ENCODE data around the gene KCNMB1.
"Not testable (repeated sequence)": the region's sequence is repeated elsewhere in the genome, so short reads cannot be mapped to it uniquely, and the experiment has no call there.

The KCNMB1 gene

GRCh38 chr5:170378740-170379139 lies 10.4 kb downstream of the KCNMB1 start:
- no peak for DNase-seq (ENCODE audit: low read depth in 2 of 2, low spot score in 1 of 2)

GRCh38 chr5:170377027-170377426 lies 12.1 kb downstream of the KCNMB1 start:
- DNase-seq (ENCODE audit: low read depth in 2 of 2, low spot score in 1 of 2): no peak

GRCh38 chr5:170376526-170376925 lies 12.6 kb downstream of the KCNMB1 start:
- not testable (repeated sequence) for DNase-seq (ENCODE audit: low read depth in 2 of 2, low spot score in 1 of 2)

- no peak for DNase-seq (ENCODE audit: low read depth in 2 of 2, low spot score in 1 of 2)
Observed at GRCh38 chr5:170375283-170375682, 13.9 kb downstream of the KCNMB1 start.

GRCh38 chr5:170372971-170373370 lies 16.2 kb downstream of the KCNMB1 start:
- DNase-seq (ENCODE audit: low read depth in 2 of 2, low spot score in 1 of 2): no peak

- DNase-seq (ENCODE audit: low read depth in 2 of 2, low spot score in 1 of 2): no peak
Observed at GRCh38 chr5:170368586-170368985, 20.6 kb downstream of the KCNMB1 start.

GRCh38 chr5:170366276-170366675 lies 22.9 kb downstream of the KCNMB1 start:
- no peak for DNase-seq (ENCODE audit: low read depth in 2 of 2, low spot score in 1 of 2)

GRCh38 chr5:170365831-170366230 lies 23.3 kb downstream of the KCNMB1 start:
- DNase-seq (ENCODE audit: low read depth in 2 of 2, low spot score in 1 of 2): no peak

- no peak for DNase-seq (ENCODE audit: low read depth in 2 of 2, low spot score in 1 of 2)
Observed at GRCh38 chr5:170365011-170365410, 24.2 kb downstream of the KCNMB1 start.

- no peak for DNase-seq (ENCODE audit: low read depth in 2 of 2, low spot score in 1 of 2)
Observed at GRCh38 chr5:170363671-170364070, 25.5 kb downstream of the KCNMB1 start.

GRCh38 chr5:170362656-170363055 lies 26.5 kb downstream of the KCNMB1 start:
- DNase-seq (ENCODE audit: low read depth in 2 of 2, low spot score in 1 of 2): no peak

- DNase-seq (ENCODE audit: low read depth in 2 of 2, low spot score in 1 of 2): no peak
Observed at GRCh38 chr5:170362102-170362501, 27.1 kb downstream of the KCNMB1 start.

GRCh38 chr5:170361616-170362015 lies 27.6 kb downstream of the KCNMB1 start:
- DNase-seq (ENCODE audit: low read depth in 2 of 2, low spot score in 1 of 2): no peak

- no peak for DNase-seq (ENCODE audit: low read depth in 2 of 2, low spot score in 1 of 2)
Observed at GRCh38 chr5:170361116-170361515, 28.1 kb downstream of the KCNMB1 start.

- no peak for DNase-seq (ENCODE audit: low read depth in 2 of 2, low spot score in 1 of 2)
Observed at GRCh38 chr5:170360709-170361108, 28.5 kb downstream of the KCNMB1 start.

GRCh38 chr5:170357955-170358444 lies 31.2 kb downstream of the KCNMB1 start:
- DNase-seq (ENCODE audit: low read depth in 2 of 2, low spot score in 1 of 2): no peak

- DNase-seq (ENCODE audit: low read depth in 2 of 2, low spot score in 1 of 2): no peak
Observed at GRCh38 chr5:170355601-170356098, 33.5 kb downstream of the KCNMB1 start.

- DNase-seq (ENCODE audit: low read depth in 2 of 2, low spot score in 1 of 2): no peak
Observed at GRCh38 chr5:170353961-170354360, 35.2 kb downstream of the KCNMB1 start.

- no peak for DNase-seq (ENCODE audit: low read depth in 2 of 2, low spot score in 1 of 2)
Observed at GRCh38 chr5:170353011-170353761, 36.0 kb downstream of the KCNMB1 start.

GRCh38 chr5:170348137-170348633 lies 41.0 kb downstream of the KCNMB1 start:
- no peak for DNase-seq (ENCODE audit: low read depth in 2 of 2, low spot score in 1 of 2)

GRCh38 chr5:170347022-170347567 lies 42.1 kb downstream of the KCNMB1 start:
- no peak for DNase-seq (ENCODE audit: low read depth in 2 of 2, low spot score in 1 of 2)

GRCh38 chr5:170345971-170346370 lies 43.2 kb downstream of the KCNMB1 start:
- DNase-seq (ENCODE audit: low read depth in 2 of 2, low spot score in 1 of 2): no peak

All from stimulated activated CD8-positive, alpha-beta memory T cell treated with anti-CD3 and anti-CD28 coated beads, Interleukin-4, amount 100 ng/mL, for 4 hours (primary cell).